HEK293 (cell line): ENCODE measurements around the gene DRC7.

Experiments used
- CTCF ChIA-PET: fragments of 350-600 bp; formaldehyde crosslinking; extraction: SDS; loops from one replicate; lab custom pipeline; 2021; ENCODE audit warnings: antibody characterized with exemption; lab: Yijun Ruan, JAX
- POLR2A ChIA-PET: fragments of 300-600 bp; formaldehyde crosslinking; extraction: SDS; loops from one replicate; lab custom pipeline; 2020; ENCODE audit warnings: antibody characterized with exemption, inconsistent platforms; lab: Yijun Ruan, JAX
- H3K27ac ChIP-seq: fragments of 200-500 bp; sonication (Bioruptor generic); 2 replicates; pipeline ENCODE4 v1.5.1; 2014; ENCODE audit warnings: low read depth, low read length, control low read depth, inconsistent platforms; ENCODE audit errors: extremely low read depth
- H3K36me3 ChIP-seq, 2 experiments: fragments of 200-500 bp in 1 of 2; sonication (Bioruptor generic) in 1 of 2; 1 replicate in 1 of 2; 2 replicates in 1 of 2; pipeline ENCODE4 v1.5.1; 2014 to 2017; ENCODE audit warnings: inconsistent platforms in 2 of 2, low read length in 2 of 2; ENCODE audit not compliant: control insufficient read depth in 2 of 2, insufficient read depth in 1 of 2
- H3K4me1 ChIP-seq: fragments of 200-500 bp; sonication (Bioruptor generic); 2 replicates; pipeline ENCODE4 v1.5.1; 2014; ENCODE audit warnings: mild to moderate bottlenecking, low read length, inconsistent platforms; ENCODE audit not compliant: control insufficient read depth, insufficient read depth
- H3K4me3 ChIP-seq: 2 replicates; pipeline ENCODE4 v1.5.1; 2011; ENCODE audit warnings: low read depth, mild to moderate bottlenecking, control low read depth, low read length, moderate library complexity
- H3K9me3 ChIP-seq: fragments of 200-500 bp; sonication (Bioruptor generic); 2 replicates; pipeline ENCODE4 v1.5.1; 2014; ENCODE audit warnings: low read depth, low read length, inconsistent platforms; ENCODE audit not compliant: control insufficient read depth, insufficient read depth
- GLIS1 ChIP-seq: fragments of 450-650 bp; formaldehyde crosslinking; IDR thresholded peaks from 2 replicates; pipeline ENCODE4 v1.5.1; 2016; ENCODE audit warnings: missing biosample characterization, missing genetic modification characterization
- YY2 ChIP-seq: fragments of 450-650 bp; formaldehyde crosslinking; IDR thresholded peaks from 2 replicates; pipeline ENCODE4 v1.5.1; 2016; ENCODE audit warnings: missing biosample characterization, missing genetic modification characterization
- ZBTB17 ChIP-seq: fragments of 450-650 bp; formaldehyde crosslinking; IDR thresholded peaks from 2 replicates; pipeline ENCODE4 v1.5.1; 2016; ENCODE audit warnings: missing biosample characterization, missing genetic modification characterization
- ZBTB8A ChIP-seq: fragments of 450-650 bp; formaldehyde crosslinking; IDR thresholded peaks from 2 replicates; pipeline ENCODE4 v1.5.1; 2016; ENCODE audit warnings: missing biosample characterization, missing genetic modification characterization
- ZNF146 ChIP-seq: fragments of 450-650 bp; formaldehyde crosslinking; IDR thresholded peaks from 2 replicates; pipeline ENCODE4 v1.5.1; 2016; ENCODE audit warnings: missing biosample characterization, missing genetic modification characterization
- ZNF16 ChIP-seq: fragments of 450-650 bp; formaldehyde crosslinking; IDR thresholded peaks from 2 replicates; pipeline ENCODE4 v1.5.1; 2016; ENCODE audit warnings: low read depth, missing biosample characterization, missing genetic modification characterization
- ZNF174 ChIP-seq: fragments of 450-650 bp; formaldehyde crosslinking; IDR thresholded peaks from 2 replicates; pipeline ENCODE4 v1.5.0; 2017; ENCODE audit warnings: missing biosample characterization, mild to moderate bottlenecking, missing genetic modification characterization
- ZNF350 ChIP-seq: fragments of 450-650 bp; formaldehyde crosslinking; IDR thresholded peaks from 2 replicates; pipeline ENCODE4 v1.5.0; 2017; ENCODE audit warnings: missing biosample characterization, mild to moderate bottlenecking, missing genetic modification characterization
- ZNF423 ChIP-seq: fragments of 450-650 bp; formaldehyde crosslinking; IDR thresholded peaks from 2 replicates; pipeline ENCODE4 v1.5.1; 2016; ENCODE audit warnings: missing biosample characterization, missing genetic modification characterization
- ZNF560 ChIP-seq: fragments of 450-650 bp; formaldehyde crosslinking; IDR thresholded peaks from 2 replicates; pipeline ENCODE4 v1.5.1; 2017; ENCODE audit warnings: missing biosample characterization, missing genetic modification characterization, borderline replicate concordance
- ZNF561 ChIP-seq: fragments of 450-650 bp; IDR thresholded peaks from 2 replicates; pipeline ENCODE4 v1.5.1; 2018; ENCODE audit warnings: missing biosample characterization, missing genetic modification characterization, borderline replicate concordance
- ZNF600 ChIP-seq: fragments of 450-650 bp; formaldehyde crosslinking; IDR thresholded peaks from 2 replicates; pipeline ENCODE4 v1.5.1; 2016; ENCODE audit warnings: missing biosample characterization, missing genetic modification characterization
- ZNF624 ChIP-seq: fragments of 450-650 bp; formaldehyde crosslinking; IDR thresholded peaks from 2 replicates; pipeline ENCODE4 v1.5.1; 2017; ENCODE audit warnings: missing biosample characterization, missing genetic modification characterization
- ZNF692 ChIP-seq: fragments of 450-650 bp; formaldehyde crosslinking; IDR thresholded peaks from 2 replicates; pipeline ENCODE4 v1.5.1; 2016; ENCODE audit warnings: missing biosample characterization, missing genetic modification characterization
- ZNF785 ChIP-seq: fragments of 450-650 bp; formaldehyde crosslinking; IDR thresholded peaks from 2 replicates; pipeline ENCODE4 v1.5.1; 2016; ENCODE audit warnings: missing biosample characterization, missing genetic modification characterization
- ZSCAN4 ChIP-seq: fragments of 450-650 bp; formaldehyde crosslinking; IDR thresholded peaks from 2 replicates; pipeline ENCODE4 v1.5.1; 2017; ENCODE audit warnings: missing biosample characterization, missing genetic modification characterization

Gene DRC7

GRCh38 chr16:57771141-57771785 lies 76.7 kb downstream of the DRC7 start (continued):
- TF ChIP-seq ZNF16 (tag by site-specific recombination): no peak

GRCh38 chr16:57773019-57773418 lies 78.4 kb downstream of the DRC7 start:
- H3K27ac ChIP-seq: no peak overlapping the region
- TF ChIP-seq ZSCAN4 (tag by site-specific recombination) (no peak), ZNF146 (no peak), ZNF561 (tag by site-specific recombination) (no peak), YY2 (tag by site-specific recombination) (no peak), ZNF600 (tag by site-specific recombination) (0 out of 2 replicates have a peak, but pooled peaks have one; percentile 17), ZNF423 (no peak), ZNF16 (tag by site-specific recombination) (no peak)
- peaks cover 0 to 13% of the 10 kb centered on the region in 2 experiments; a peak in 2 of 3 replicates for H3K36me3 ChIP-seq
- H3K9me3 ChIP-seq: no peaks in the 10 kb centered on the region
- CTCF ChIA-PET: interaction anchor here (0.6 to 1.4 kb wide), 3 partner anchors 16 to 130 kb away, joined by 3 to 4 read pairs (median 3); no protein-coding TSS in a partner anchor
- H3K4me1 ChIP-seq: no peaks in the 10 kb centered on the region
- H3K4me3 ChIP-seq: no peak overlapping the region
- POLR2A ChIA-PET: interaction anchor here (0.6 kb wide), 1 partner anchor 90 kb away, joined by 4 read pairs; no protein-coding TSS in a partner anchor

GRCh38 chr16:57773655-57774295 lies 79.2 kb downstream of the DRC7 start:
- Histone ChIP-seq H3K27ac (no peak overlapping the region), H3K4me1 (no peaks in the 10 kb centered on the region), H3K36me3 (peaks cover 0 to 13% of the 10 kb centered on the region in 2 experiments; a peak in 2 of 3 replicates), H3K9me3 (no peaks in the 10 kb centered on the region), H3K4me3 (no peak overlapping the region)
- CTCF ChIA-PET: interaction anchor here (0.6 to 1.4 kb wide), 2 partner anchors 10 to 129 kb away, joined by 3 read pairs; no protein-coding TSS in a partner anchor
- TF ChIP-seq ZNF785 (tag by site-specific recombination): no peak
- TF ChIP-seq ZBTB17 (tag by site-specific recombination): no peak
- no peak for TF ChIP-seq ZNF560 (tag by site-specific recombination)
- peak; percentile 29; the same call in 1 of the 2 replicates for TF ChIP-seq GLIS1 (tag by site-specific recombination)
- POLR2A ChIA-PET: no interaction called here

GRCh38 chr16:57774705-57775285 lies 80.2 kb downstream of the DRC7 start:
- TF ChIP-seq ZNF350 (tag by site-specific recombination) (no peak), ZNF624 (tag by site-specific recombination) (no peak), ZNF174 (tag by site-specific recombination) (no peak), ZNF692 (no peak), ZBTB8A (no peak)
- Histone ChIP-seq H3K27ac (no peak overlapping the region), H3K4me3 (no peak overlapping the region), H3K9me3 (no peaks in the 10 kb centered on the region), H3K36me3 (peaks cover 0 to 7% of the 10 kb centered on the region in 2 experiments; a peak in 1 of 3 replicates), H3K4me1 (no peaks in the 10 kb centered on the region)
- CTCF ChIA-PET: interaction anchor here (0.6 kb wide), 1 partner anchor 11 kb away, joined by 3 read pairs; no protein-coding TSS in a partner anchor
- POLR2A ChIA-PET: no interaction called here
